GM23248 (cell line): ENCODE results near the gene GGPS1.

Source experiments
- EZH2 ChIP-seq: fragments of 200-600 bp; sonication (generic); IDR thresholded peaks from 2 replicates; pipeline ENCODE4 v1.6.1; 2018; ENCODE audit warnings: antibody characterized with exemption, mild to moderate bottlenecking; ENCODE audit not compliant: insufficient read depth, poor library complexity, severe bottlenecking
- EZH2phosphoT487 ChIP-seq: fragments of 200-600 bp; sonication (generic); IDR thresholded peaks from 2 replicates; pipeline ENCODE4 v1.6.1; 2018; ENCODE audit warnings: antibody characterized with exemption, moderate library complexity, mild to moderate bottlenecking, low read depth; ENCODE audit not compliant: insufficient read depth

DNA sequence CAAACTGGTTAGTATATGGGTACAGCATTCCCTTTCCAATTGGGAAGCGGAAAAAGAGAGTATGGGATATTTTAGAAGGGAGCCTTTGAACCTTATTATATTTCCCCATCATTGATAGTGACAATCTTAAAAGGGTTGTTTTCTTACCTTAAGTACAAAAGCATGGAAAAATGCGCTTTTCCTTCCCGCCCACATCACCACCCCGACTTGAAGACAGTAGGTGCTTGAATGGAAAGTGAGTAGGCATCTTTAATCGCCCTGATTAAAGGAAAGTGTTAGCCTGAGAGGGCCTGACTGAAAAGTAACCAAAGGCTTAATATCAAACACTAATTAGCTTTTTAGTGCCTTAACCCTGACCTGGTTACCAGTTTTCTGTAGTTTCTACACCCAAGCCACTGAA, 15.4 kb downstream of the GGPS1 start:
- TF ChIP-seq EZH2phosphoT487 (no peak), EZH2 (no peak)
